GM12891 (cell line): ENCODE results near the gene PPP6C.

Source experiments
- POLR2A ChIP-seq: IDR thresholded peaks from 2 replicates; pipeline ENCODE4 v1.6.1; 2011; ENCODE audit warnings: low read depth, low read length, control low read depth
- POLR2AphosphoS5 ChIP-seq: IDR thresholded peaks from 2 replicates; pipeline ENCODE4 v1.6.1; 2011; ENCODE audit warnings: low read depth, low read length, control low read depth

- TF ChIP-seq POLR2AphosphoS5 (no peak), POLR2A (no peak)
These were observed 29.0 kb upstream of the PPP6C start for GRCh38 chr9:125218621-125219020.
